HG03066 (cell line): ENCODE results near the gene ZNF668.

Experiments used
- ATAC-seq: cut with Tn5 transposase; IDR thresholded peaks from one replicate; pipeline ENCODE4 v1.9.1; 2021; ENCODE audit warnings: low read depth; ENCODE audit not compliant: unreplicated experiment

ZNF668 gene

GRCh38 chr16:31073970-31074813, at the start of gene ZNF668, which contains the start of gene ZNF646:
TSS of gene ZNF668 (minus strand) at chr16:31074240. CDS start at chr16:31064459, 9,781 bp downstream.
TSS of gene ZNF646 (plus strand) at chr16:31074422. CDS start at chr16:31076325, 1,903 bp downstream.
- ATAC-seq: peak; percentile 62

GRCh38 chr16:31120129-31120528, 46.1 kb upstream of the ZNF668 start:
- ATAC-seq: no peak

DNA sequence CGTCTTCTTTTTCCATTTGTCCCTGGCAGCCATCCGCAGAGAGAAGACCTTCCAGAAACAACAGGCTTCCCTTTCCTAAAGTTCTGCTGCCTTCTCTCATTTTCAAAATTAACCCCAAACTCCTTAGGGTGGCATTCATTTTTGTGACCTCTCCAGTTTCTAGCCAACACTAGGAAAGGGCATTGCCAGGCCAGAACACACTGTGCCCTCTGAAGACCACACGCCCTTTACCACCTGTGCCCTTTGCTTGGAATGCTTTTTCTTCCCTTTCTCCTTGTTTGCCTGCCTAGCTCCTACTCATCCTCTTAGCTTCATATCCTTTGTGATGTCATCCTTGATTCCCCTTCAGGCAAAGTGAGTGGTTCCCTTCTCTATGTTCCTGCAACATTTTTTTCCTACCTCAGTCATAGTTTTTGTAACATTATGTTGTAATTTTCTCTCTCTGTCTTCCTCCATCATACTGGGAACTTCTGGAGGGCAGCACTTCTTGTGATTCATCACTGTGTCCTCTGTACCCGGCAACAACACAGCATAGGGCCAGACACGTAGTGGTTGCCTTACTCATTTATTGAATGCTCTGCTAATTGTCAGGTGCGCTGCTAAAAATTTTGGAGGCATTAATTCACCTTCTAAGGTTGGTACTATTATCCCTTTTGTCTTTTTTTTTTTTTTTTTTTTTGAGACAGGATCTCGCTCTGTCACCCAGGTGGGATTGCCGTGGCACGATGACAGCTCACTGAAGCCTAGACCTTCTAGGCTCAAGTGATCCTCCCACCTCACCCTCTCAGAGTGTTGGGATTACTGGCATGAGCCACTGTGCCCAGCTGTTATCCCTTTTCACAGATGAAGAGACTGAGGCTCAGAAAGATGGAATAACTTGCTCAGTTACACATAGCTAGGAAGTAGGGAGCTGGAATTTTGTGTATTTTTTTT, 44.4 kb upstream of the ZNF668 start:
- ATAC-seq: no peak

GRCh38 chr16:31117384-31118222, 43.6 kb upstream of the ZNF668 start, which contains the start of gene KAT8:
TSS of gene KAT8 (plus strand) at chr16:31117664. CDS start at chr16:31117682, 18 bp downstream.
- peak; percentile 87 for ATAC-seq

GRCh38 chr16:31114468-31114867, 40.4 kb upstream of the ZNF668 start:
- no peak for ATAC-seq

- no peak for ATAC-seq
These were observed 39.4 kb upstream of the ZNF668 start for GRCh38 chr16:31113121-31114120.

DNA sequence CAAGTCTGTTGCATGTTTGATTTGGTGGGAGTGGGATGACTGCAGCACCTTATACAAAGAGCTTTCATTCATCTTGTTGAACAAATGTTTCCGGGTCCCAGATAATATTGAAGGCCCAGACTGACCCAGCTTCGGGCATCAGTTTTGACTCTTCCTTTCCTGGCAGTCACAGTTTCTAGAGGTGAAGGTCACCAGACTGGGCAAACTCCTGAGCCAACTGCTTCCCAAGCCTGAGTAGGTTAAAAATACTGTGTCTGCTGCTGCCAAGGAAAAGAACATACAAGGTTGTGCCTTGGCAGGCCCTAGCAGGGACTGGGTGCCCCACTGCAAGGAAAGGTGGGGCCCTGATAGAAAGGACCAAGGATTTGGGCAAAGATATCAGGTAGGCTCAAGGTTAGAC, 38.7 kb upstream of the ZNF668 start:
- ATAC-seq: no peak

GRCh38 chr16:31111881-31112466, 37.9 kb upstream of the ZNF668 start:
- ATAC-seq: no peak

GRCh38 chr16:31110106-31111034, 36.3 kb upstream of the ZNF668 start:
- ATAC-seq: no peak

DNA sequence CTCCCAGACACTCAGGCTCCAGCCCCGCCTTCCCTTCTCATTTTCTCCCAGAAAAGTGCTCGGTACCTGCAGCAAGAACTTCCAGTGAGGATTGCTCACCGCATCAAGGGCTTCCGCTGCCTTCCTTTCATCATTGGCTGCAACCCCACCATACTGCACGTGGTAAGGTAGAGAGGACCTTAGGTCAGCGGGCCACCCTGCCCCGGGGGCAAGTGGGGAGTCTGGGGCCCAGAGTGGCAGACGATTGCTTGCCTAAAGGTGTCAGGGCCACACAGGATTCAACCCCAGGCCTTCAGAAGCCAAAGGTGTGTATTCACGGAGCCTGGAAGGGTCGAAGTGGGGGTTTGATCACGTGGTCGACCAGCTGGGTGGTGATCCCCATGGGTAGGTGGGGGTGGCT, 35.6 kb upstream of the ZNF668 start:
- ATAC-seq: no peak

DNA sequence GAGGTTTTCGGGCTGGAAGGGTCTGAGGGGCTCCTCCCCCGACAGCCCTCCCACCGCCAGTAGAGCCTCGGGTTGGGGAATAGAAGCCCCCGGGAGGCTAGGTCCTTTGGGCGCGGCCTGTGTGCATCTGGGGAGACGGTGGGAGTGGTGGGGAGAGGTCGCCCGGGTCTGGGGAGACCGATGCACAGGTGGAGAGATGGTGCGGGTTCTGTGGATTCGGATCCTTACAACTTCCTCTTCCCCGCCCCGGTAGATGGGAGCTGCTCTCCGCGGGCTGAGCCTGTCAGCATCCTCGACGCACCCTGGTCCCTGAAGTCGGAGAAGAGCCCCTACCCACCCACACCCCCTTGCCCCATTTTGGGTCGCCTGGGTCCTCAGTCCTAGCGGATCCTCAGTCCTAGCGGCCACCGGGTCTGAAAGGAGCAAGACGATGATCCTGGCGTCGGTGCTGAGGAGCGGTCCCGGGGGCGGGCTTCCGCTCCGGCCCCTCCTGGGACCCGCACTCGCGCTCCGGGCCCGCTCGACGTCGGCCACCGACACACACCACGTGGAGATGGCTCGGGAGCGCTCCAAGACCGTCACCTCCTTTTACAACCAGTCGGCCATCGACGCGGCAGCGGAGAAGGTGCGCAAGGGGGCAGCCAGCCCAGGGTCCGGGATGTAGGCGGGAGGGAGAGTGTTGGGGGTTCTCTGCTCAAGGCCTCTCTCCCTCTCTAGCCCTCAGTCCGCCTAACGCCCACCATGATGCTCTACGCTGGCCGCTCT, 34.9 kb upstream of the ZNF668 start:
- ATAC-seq: no peak

GRCh38 chr16:31108035-31108793, 34.2 kb upstream of the ZNF668 start, which contains the start of gene BCKDK:
TSS of gene BCKDK (plus strand) at chr16:31108386. CDS start at chr16:31109224, 838 bp downstream.
- ATAC-seq: peak; percentile 80

DNA sequence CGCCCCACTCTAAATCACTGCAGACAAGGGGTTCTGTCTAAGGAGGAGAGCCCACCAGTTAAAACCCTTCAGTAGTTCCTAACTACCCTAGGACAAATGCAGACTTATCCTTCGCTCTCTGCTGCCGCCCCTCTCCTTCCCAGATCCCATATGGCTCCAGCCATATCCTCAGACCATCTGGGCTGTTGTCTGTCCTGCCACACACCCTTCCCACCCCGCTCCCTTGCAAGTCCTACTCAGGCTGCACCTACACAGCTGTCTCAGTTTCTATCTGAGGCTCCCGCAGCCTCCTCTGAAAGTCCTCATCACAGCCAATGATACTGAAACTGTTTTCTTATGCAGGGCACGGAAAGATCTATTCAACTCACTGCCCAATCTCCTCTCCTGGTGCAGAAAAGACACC, 33.4 kb upstream of the ZNF668 start:
- peak; percentile 57 for ATAC-seq

DNA sequence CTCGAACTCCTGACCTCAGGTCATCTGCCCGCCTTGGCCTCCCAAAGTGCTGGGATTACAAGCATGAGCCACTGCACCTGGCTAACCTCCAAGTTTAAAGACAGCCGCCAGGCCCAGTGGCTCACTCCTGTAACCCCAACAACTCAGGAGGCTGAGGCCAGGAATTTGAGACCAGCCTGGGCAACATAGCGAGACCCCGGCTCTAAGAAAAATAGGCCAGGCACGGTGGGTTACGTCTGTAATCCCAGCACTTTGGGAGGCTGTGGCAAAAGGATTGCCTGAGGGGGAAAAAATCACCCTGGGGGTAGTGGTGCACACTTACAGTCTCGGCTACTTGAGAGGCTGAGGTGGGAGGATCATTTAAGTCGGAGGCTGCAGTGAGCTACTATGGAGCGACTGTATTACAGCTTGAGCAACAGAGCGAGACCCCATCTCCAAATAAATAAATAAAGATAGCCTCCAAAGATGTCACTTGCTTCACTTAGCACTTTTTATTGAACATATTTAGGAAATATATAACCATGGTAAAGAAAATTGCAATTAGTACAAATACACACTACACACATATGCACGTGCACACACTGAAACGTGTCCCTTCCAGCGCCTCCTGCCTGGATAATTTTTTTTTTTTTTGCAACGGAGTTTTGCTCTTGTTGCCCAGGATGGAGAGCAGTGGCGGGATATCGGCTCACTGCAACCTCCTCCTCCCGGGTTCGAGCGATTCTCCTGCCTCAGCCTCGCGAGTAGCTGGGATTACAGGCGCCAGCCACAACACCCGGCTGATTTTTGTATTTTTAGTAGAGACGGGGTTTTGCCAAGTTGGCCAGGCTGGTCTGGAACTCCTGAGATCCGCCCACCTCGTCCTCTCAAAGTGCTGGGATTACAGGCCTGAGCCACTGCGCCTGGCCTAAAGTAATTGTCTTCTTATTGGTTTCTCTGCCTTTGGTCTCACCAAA, 32.7 kb upstream of the ZNF668 start:
- ATAC-seq: no peak

DNA sequence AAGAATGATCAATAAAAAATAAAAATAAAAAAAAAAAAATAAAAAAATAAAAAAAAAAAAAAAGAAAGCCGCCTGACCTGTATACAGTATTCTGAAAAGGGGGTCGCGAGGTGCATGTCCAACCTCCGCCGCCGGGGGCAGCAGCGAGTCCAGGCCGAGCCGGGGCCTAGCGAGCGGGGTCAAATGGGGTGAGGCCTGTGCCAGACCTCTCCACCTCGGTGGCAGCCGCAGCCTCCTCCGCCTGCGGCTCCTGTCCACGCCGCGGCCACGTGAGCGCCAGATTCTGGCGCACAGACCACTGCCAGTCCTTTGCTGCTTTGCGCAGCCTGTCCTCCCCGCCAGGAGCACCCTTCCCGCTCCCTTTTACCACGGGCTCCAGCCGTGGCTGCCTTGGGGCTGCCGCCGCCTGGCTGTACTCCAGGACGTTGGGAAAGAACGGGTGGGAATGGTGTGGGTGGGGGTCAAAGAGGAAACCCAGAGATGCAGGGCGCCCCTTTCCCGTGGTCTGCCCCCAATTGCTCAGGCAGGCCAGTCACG, 31.7 kb upstream of the ZNF668 start:
- no peak for ATAC-seq
